Fibroblast of pulmonary artery (primary cell): ENCODE results near the gene PRR14.

Experiments used
- DNase-seq: peaks from one replicate; pipeline ENCODE4 v3.0.0-alpha.2; 2010; ENCODE audit warnings: low read depth
- H3K4me3 ChIP-seq: replicated peaks from 2 replicates; pipeline ENCODE4 v1.5.1; 2011; ENCODE audit warnings: low read depth, mild to moderate bottlenecking, control low read depth, low read length, moderate library complexity
- TF ChIP-seq, protein P1 (sequence below): IDR thresholded peaks from 2 replicates; pipeline ENCODE4 v1.5.1; 2011; ENCODE audit warnings: mild to moderate bottlenecking, control low read depth, low read length, inconsistent platforms; ENCODE audit errors: missing control alignments

Gene PRR14

DNA sequence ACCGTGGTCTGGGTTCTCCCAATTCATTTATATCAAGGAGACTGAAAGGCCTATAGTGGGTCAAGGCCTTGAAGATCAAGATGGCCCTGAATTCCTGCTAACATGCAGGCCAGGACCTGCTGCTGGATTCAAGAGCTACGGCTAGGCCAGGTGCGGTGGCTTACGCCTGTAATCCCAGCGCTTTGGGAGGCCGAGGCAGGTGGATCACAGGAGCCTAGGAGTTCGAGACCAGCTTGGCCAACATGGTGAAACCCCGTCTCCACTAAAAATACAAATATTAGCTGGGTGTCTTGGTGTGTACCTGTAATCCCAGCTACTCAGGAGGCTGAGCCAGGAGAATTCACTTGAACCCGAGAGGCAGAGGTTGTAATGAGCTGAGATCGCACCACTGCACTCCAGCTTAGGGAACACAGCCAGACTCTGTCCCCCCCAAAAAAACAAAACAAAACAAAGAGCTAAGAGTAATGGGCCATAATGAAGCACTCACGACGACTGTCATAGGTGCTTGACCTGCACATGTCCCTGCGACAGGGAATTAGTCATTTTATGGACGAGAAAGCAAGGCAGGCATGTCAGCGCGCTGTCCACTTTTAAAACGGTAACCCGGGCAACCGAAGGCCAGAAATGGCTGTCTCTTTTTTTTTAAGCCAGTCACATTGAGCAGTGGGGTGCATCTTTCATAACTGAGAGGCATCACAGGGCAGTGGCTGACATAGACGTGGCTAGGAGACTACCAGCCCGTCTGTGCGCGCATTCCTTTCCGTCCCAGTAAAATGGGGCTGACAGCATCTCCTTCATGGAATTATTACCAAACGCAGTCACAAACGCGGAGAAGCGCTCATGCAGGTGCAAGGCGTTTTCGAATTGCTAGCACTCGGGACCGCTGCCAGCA, 6.5 kb downstream of the PRR14 start:
- TF ChIP-seq, protein P1, sequence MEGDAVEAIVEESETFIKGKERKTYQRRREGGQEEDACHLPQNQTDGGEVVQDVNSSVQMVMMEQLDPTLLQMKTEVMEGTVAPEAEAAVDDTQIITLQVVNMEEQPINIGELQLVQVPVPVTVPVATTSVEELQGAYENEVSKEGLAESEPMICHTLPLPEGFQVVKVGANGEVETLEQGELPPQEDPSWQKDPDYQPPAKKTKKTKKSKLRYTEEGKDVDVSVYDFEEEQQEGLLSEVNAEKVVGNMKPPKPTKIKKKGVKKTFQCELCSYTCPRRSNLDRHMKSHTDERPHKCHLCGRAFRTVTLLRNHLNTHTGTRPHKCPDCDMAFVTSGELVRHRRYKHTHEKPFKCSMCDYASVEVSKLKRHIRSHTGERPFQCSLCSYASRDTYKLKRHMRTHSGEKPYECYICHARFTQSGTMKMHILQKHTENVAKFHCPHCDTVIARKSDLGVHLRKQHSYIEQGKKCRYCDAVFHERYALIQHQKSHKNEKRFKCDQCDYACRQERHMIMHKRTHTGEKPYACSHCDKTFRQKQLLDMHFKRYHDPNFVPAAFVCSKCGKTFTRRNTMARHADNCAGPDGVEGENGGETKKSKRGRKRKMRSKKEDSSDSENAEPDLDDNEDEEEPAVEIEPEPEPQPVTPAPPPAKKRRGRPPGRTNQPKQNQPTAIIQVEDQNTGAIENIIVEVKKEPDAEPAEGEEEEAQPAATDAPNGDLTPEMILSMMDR, result no peak
- DNase-seq, result no peak

DNA sequence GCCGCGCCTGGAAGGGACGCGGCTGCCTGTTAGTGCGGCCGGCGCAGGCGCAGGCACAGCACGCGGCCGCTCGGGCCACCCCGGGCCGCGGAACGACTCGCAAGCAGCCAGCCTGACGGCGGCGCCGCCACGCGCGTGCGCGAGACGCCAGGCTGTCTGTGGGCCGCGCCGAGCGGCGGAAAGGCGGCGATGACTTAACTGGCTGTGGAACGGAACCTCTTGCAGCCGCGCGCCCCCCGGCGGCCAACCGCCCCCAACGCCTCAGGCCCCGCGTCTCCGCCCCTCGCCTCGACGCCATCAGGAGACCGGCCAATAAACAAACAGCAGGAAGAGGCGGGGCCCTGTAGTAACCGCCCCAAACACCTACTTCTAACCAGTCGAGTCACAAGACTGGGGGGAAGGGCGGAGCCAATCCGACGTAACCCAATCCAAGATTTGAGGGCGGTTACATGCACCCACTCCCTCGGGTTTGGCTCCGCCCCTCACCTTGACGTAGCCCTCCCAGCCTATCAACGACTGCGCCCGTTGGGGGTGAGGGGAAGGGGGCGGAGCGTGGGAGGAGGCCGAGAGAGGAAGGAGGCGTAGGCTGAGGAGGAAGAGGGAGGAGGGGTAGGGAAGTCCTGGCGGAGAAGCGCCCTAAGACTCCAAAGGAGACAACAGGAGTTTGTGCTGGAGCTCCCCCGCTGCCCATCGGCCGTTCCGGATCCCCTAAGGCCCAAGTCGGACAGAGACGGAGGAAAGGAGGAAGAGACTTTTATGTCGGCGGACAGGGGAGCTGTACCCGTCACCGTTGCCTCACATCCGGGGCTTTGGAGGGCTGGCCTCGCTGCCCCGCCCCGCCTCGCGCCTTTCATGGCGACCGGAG, 7.3 kb downstream of the PRR14 start, which contains the start of gene FBRS:
Gene FBRS, plus strand, starts transcription at position 566 of the 865 bp plus-strand sequence. CDS start 1,088 bp downstream, outside the sequence.
- TF ChIP-seq, protein P1, result peak; percentile 48
- peak within 1 kb of the TSS; percentile 90 for H3K4me3 ChIP-seq
- peak; percentile 100 for DNase-seq

More for the DNA sequence above, 6.5 kb downstream of the PRR14 start:
- H3K4me3 ChIP-seq, result peak overlapping the region; percentile 55

- H3K4me3 ChIP-seq, result peak overlapping the region; percentile 90
- peak; percentile 98 for DNase-seq
- TF ChIP-seq, protein P1, result no peak
These were observed 8.2 kb downstream of the PRR14 start for GRCh38 chr16:30658731-30659506.

DNA sequence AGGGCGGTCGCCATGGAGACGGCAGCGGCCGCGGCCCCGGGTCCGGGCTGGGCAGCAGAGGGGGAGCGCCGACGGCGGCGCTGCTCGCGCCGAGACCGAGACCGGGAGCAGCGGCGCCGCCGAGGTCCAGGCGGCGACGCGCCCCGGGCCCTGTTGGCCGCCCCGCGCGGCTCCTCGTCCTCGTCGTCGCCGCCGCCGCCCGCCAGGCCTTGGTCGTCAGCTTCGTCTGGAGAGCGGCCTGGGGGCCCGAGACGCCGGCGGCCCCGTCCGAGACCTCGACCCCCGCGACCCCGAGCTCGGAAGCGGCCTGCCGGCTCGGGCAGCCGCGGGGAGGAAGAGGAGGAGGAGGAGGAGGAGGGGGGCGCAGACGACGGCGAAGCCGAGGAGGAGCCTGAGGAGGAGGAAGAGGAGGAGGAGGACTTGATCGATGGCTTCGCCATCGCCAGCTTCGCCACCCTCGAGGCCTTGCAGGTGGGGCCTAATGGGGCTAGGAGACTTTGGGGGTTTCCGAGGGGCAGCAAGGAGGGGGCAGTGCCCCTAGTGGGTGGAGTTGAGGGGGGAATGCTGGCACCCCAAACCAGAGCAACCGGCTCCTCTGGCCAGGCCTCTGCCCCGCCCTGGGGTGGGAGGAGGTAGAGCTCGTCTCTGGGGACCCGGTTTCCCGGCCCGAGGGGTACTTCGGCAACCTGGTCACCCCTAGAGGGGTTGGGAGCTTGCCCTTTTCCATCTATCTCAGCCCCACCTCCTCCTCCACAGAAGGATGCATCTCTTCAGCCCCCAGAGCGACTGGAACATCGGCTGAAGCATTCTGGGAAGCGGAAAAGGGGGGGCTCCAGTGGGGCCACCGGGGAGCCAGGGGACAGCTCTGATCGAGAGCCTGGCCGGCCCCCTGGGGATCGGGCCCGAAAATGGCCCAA, 9.0 kb downstream of the PRR14 start:
- DNase-seq, result no peak
- peak overlapping the region; percentile 90 for H3K4me3 ChIP-seq
- TF ChIP-seq, protein P1, result no peak

DNA sequence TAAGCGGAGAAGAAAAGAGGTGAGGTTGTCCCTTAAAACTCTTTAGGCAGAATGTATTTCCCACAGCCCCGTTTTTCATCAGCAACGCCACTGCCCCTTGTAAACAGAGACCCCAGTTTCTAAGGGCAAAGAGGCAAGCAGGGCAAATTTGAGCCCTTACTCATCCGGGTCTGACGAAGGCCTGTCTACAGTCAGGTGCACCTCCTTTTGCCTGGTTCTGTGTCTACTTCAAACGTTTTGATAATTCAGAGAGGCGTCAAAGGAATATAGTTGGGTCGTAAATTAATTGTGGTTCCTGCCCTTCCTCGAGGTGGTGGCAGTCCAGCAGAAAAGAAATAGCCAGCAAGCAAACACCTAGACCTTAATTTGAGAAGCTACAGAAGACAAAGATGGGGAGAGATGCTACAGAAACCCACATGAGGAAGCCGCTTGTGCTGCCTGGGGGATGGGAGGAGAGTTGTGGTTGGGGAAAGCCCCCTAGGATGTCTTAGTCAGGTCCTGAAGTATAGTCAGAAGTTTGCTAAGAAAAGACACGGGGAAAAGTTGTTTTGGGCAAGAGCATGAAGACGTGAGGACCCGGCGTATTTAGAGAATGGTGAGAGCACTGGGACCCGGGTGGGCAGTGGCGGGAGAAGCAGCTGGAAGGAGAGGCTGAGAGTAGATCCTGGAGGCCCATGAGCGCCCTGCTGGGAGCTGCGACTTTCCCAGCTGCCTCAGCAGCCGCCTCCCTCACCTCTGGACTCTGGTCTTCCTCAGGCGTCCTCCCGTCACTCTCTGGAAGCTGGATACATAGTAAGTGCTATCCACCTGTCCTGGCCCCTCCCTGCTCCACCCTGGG, 9.9 kb downstream of the PRR14 start:
- TF ChIP-seq, protein P1, result no peak
- peak overlapping the region; percentile 90 for H3K4me3 ChIP-seq
- DNase-seq, result no peak
